ENCODE data around the gene FAM219B. TPM values are rescaled to one million over a fixed set of nuclear protein-coding genes. Genes with fewer than 3 reads are reported as not detected.

Gene FAM219B
- total and polyA plus RNA-seq, 2 of the 8 experiments (the other 6 are each of a cell fraction or from before 2014, with no cell fraction given): 57.1 to 66.6 TPM

DNA sequence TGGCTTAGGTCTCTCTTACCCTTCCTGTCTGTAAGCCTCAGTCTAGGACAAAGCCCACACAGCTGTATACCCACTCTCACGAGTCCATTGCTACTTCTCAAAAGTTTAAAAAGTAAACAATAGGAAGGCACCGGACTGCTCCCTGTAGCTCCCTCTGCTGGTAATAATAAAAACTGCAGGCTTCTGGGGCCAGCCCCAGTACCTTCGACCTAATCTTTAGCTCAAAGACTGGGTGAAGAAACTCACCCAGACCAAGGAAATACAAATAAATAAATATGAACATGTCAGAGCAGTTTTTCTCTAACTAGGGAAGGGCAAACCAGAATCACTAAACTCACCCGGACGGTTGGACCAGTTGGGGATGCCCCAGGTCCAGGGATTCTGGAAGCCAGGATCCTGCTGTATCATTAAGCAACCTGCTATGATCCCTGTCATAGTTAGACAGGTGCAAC lies 5.0 kb downstream of the FAM219B start (continued):
- TF ChIP-seq, protein P1, sequence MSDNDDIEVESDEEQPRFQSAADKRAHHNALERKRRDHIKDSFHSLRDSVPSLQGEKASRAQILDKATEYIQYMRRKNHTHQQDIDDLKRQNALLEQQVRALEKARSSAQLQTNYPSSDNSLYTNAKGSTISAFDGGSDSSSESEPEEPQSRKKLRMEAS (IDR thresholded peaks at IDR 0.05): no peak
- TF ChIP-seq BRCA1 (IDR thresholded peaks at IDR 0.05; ENCODE audit: low read depth, low read length): no peak

All from H1 (cell line).